HCT116 (cell line): Measurements from ENCODE around the gene TTC23. TPM values are rescaled to one million over a fixed set of nuclear protein-coding genes. Genes with fewer than 3 reads are reported as not detected.

ENCODE experiments used
- ATAC-seq: fragments of 200-7000 bp; cut with Tn5 transposase; 2 replicates; pipeline ENCODE4 v1.9.1; 2020; ENCODE audit warnings: mild to moderate bottlenecking, moderate library complexity
- BruUV-seq: library from RNA; stranded (reverse); fragments of 400-500 nt; replicated peaks from 2 replicates; lab custom pipeline; 2021; lab: Mats Ljungman, UMichigan
- CTCF ChIA-PET: fragments of 300-600 bp; sonication (Branson Sonifier 250); formaldehyde crosslinking; loops from one replicate; lab custom pipeline; 2021; ENCODE audit warnings: antibody characterized with exemption; lab: Charles Lee
- POLR2A ChIA-PET: fragments of 300-600, 350-600 bp; sonication (Branson Sonifier 250); formaldehyde crosslinking; loops from one replicate; lab custom pipeline; 2021; ENCODE audit warnings: antibody characterized with exemption; lab: Charles Lee
- RAD21 ChIA-PET, 2 experiments: fragments of 300-600 bp; sonication (Branson Sonifier 250); formaldehyde crosslinking; loops; one replicate each; lab custom pipeline; 2023; ENCODE audit warnings: low total read pairs in 2 of 2; ENCODE audit not compliant: uncharacterized antibody in 2 of 2, unreplicated experiment in 2 of 2, low non-redundant PET in 1 of 2; lab: Charles Lee
- DNase-seq: peaks from one replicate; pipeline ENCODE4 v3.0.0-alpha.2; 2010; ENCODE audit warnings: low read depth, low spot score
- H2AFZ ChIP-seq: fragments of 200-600 bp; shearing (Covaris generic), sonication (generic); 2 replicates; pipeline ENCODE4 v1.6.1; 2017; ENCODE audit warnings: low read depth, mixed run types, mixed read lengths, antibody characterized with exemption, low read length; ENCODE audit not compliant: poor library complexity, severe bottlenecking
- H3K27ac ChIP-seq: 2 replicates; pipeline ENCODE4 v1.5.1; 2012; ENCODE audit warnings: low read depth, low read length
- H3K27me3 ChIP-seq: fragments of 200-600 bp; sonication (generic); 2 replicates; pipeline ENCODE4 v1.6.1; 2016; ENCODE audit warnings: mixed run types, low read length, mixed read lengths; ENCODE audit not compliant: insufficient read depth
- H3K36me3 ChIP-seq, 2 experiments: fragments of 200-500 bp in 1 of 2; fragments of 200-600 bp in 1 of 2; sonication (Bioruptor generic) in 1 of 2; sonication (generic) in 1 of 2; 2 replicates each; pipeline versions ENCODE4 v1.5.1 to v1.6.1; 2014 to 2016; ENCODE audit warnings: low read length in 2 of 2, inconsistent platforms in 1 of 2, mixed read lengths in 1 of 2, mixed run types in 1 of 2; ENCODE audit not compliant: insufficient read depth in 2 of 2, control insufficient read depth in 1 of 2
- H3K4me1 ChIP-seq, 2 experiments: fragments of 200-600 bp in 1 of 2; sonication (generic) in 1 of 2; 2 replicates each; pipeline versions ENCODE4 v1.5.1 to v1.6.1; 2012 to 2017; ENCODE audit warnings: low read length in 2 of 2, inconsistent platforms in 1 of 2, mild to moderate bottlenecking in 1 of 2, mixed read lengths in 1 of 2, mixed run types in 1 of 2, moderate library complexity in 1 of 2; ENCODE audit not compliant: insufficient read depth in 2 of 2, control insufficient read depth in 1 of 2
- H3K4me2 ChIP-seq: fragments of 200-600 bp; sonication (generic); 2 replicates; pipeline ENCODE4 v1.6.1; 2017; ENCODE audit warnings: mixed run types, low read length, mixed read lengths
- H3K4me3 ChIP-seq, 2 experiments: fragments of 200-600 bp in 1 of 2; sonication (generic) in 1 of 2; replicated peaks in 1 of 2; 2 replicates each; pipeline ENCODE4 v1.5.1; 2011 to 2016; ENCODE audit warnings: low read length in 2 of 2, control low read depth in 1 of 2, low read depth in 1 of 2, mild to moderate bottlenecking in 1 of 2, mixed read lengths in 1 of 2, mixed run types in 1 of 2
- H3K79me2 ChIP-seq: fragments of 200-600 bp; sonication (generic); 2 replicates; pipeline ENCODE4 v1.6.1; 2017; ENCODE audit warnings: mild to moderate bottlenecking, mixed run types, low read length, moderate library complexity, mixed read lengths; ENCODE audit not compliant: insufficient read depth
- H3K9ac ChIP-seq: fragments of 200-600 bp; sonication (generic); 2 replicates; pipeline ENCODE4 v1.6.1; 2016; ENCODE audit warnings: low read length, mixed read lengths
- H3K9me2 ChIP-seq: fragments of 200-600 bp; sonication (generic), shearing (Covaris generic); 2 replicates; pipeline ENCODE4 v1.6.1; 2017; ENCODE audit warnings: mixed run types, mild to moderate bottlenecking, moderate library complexity; ENCODE audit not compliant: insufficient read depth
- H3K9me3 ChIP-seq, 2 experiments: fragments of 200-500 bp in 1 of 2; fragments of 200-600 bp in 1 of 2; sonication (Bioruptor generic) in 1 of 2; sonication (generic) in 1 of 2; 2 replicates each; pipeline ENCODE4 v1.6.1; 2014 to 2017; ENCODE audit warnings: low read length in 2 of 2, mixed read lengths in 2 of 2, inconsistent platforms in 1 of 2, low read depth in 1 of 2, mild to moderate bottlenecking in 1 of 2, mixed run types in 1 of 2, moderate library complexity in 1 of 2; ENCODE audit not compliant: control insufficient read depth in 1 of 2, insufficient read depth in 1 of 2
- H4K20me1 ChIP-seq: fragments of 200-600 bp; sonication (generic), shearing (Covaris generic); 2 replicates; pipeline ENCODE4 v1.6.1; 2017; ENCODE audit warnings: mixed run types, mild to moderate bottlenecking, moderate library complexity; ENCODE audit not compliant: insufficient read depth
- ATF3 ChIP-seq: IDR thresholded peaks from 2 replicates; pipeline ENCODE4 v1.6.1; 2012
- CBX3 ChIP-seq: IDR thresholded peaks from 2 replicates; pipeline ENCODE4 v1.6.1; 2012; ENCODE audit warnings: low read depth
- CEBPB ChIP-seq: IDR thresholded peaks from 2 replicates; pipeline ENCODE4 v1.6.1; 2012; ENCODE audit warnings: low read depth
- EGR1 ChIP-seq: IDR thresholded peaks from 2 replicates; pipeline ENCODE4 v1.6.1; 2012; ENCODE audit warnings: low read depth
- EZH2 ChIP-seq: fragments of 200-600 bp; sonication (generic); IDR thresholded peaks from 2 replicates; pipeline ENCODE4 v1.6.1; 2017; ENCODE audit warnings: antibody characterized with exemption, mixed run types
- EZH2phosphoT487 ChIP-seq: fragments of 200-600 bp; IDR thresholded peaks from 2 replicates; pipeline ENCODE4 v1.6.1; 2018; ENCODE audit warnings: antibody characterized with exemption, borderline replicate concordance
- FOSL1 ChIP-seq: IDR thresholded peaks from 2 replicates; pipeline ENCODE4 v1.6.1; 2012; ENCODE audit warnings: low read depth
- MAX ChIP-seq: IDR thresholded peaks from 2 replicates; pipeline ENCODE4 v1.6.1; 2012
- POLR2AphosphoS5 ChIP-seq: IDR thresholded peaks from 2 replicates; pipeline ENCODE4 v1.6.1; 2011; ENCODE audit warnings: mild to moderate bottlenecking, low read depth, low read length, moderate library complexity
- SIN3A ChIP-seq: IDR thresholded peaks from 2 replicates; pipeline ENCODE4 v1.6.1; 2012; ENCODE audit warnings: low read depth
- SRF ChIP-seq: IDR thresholded peaks from 2 replicates; pipeline ENCODE4 v1.6.1; 2012; ENCODE audit warnings: low read depth
- TCF7L2 ChIP-seq: IDR thresholded peaks from 2 replicates; pipeline ENCODE4 v1.7.0; 2011; ENCODE audit warnings: borderline replicate concordance, inconsistent platforms; ENCODE audit not compliant: insufficient read depth, insufficient read length; ENCODE audit errors: extremely low read depth
- intact Hi-C: fragments of 100-400 bp; cut with micrococcal nuclease; formaldehyde crosslinking; loops from 2 replicates; pipeline ENCODE4 v1.10.0; 2022
- total RNA-seq: library from RNA; stranded (reverse); gene quantifications from one replicate; pipeline ENCODE4 v1.2.1, GENCODE V29; 2021; ENCODE audit not compliant: unreplicated experiment
- TF ChIP-seq, protein P1 (sequence below): IDR thresholded peaks from 2 replicates; pipeline ENCODE4 v1.6.1; 2012; ENCODE audit warnings: low read depth
- TF ChIP-seq, protein P2 (sequence below), 3 experiments: fragments of 200-600 bp in 1 of 3; sonication (generic) in 1 of 3; IDR thresholded peaks in 2 of 3; conservative IDR thresholded peaks in 1 of 3; 2 replicates each; pipeline ENCODE4 v1.5.1; 2012 to 2017; ENCODE audit warnings: low read depth in 2 of 3, low read length in 2 of 3, antibody characterized with exemption in 1 of 3, borderline replicate concordance in 1 of 3, control low read depth in 1 of 3, mild to moderate bottlenecking in 1 of 3, mixed read lengths in 1 of 3, mixed run types in 1 of 3, moderate library complexity in 1 of 3; ENCODE audit not compliant: insufficient read depth in 1 of 3

TTC23 gene
- total RNA-seq, 1 experiment from 2014 or later, result 10.2 TPM

DNA sequence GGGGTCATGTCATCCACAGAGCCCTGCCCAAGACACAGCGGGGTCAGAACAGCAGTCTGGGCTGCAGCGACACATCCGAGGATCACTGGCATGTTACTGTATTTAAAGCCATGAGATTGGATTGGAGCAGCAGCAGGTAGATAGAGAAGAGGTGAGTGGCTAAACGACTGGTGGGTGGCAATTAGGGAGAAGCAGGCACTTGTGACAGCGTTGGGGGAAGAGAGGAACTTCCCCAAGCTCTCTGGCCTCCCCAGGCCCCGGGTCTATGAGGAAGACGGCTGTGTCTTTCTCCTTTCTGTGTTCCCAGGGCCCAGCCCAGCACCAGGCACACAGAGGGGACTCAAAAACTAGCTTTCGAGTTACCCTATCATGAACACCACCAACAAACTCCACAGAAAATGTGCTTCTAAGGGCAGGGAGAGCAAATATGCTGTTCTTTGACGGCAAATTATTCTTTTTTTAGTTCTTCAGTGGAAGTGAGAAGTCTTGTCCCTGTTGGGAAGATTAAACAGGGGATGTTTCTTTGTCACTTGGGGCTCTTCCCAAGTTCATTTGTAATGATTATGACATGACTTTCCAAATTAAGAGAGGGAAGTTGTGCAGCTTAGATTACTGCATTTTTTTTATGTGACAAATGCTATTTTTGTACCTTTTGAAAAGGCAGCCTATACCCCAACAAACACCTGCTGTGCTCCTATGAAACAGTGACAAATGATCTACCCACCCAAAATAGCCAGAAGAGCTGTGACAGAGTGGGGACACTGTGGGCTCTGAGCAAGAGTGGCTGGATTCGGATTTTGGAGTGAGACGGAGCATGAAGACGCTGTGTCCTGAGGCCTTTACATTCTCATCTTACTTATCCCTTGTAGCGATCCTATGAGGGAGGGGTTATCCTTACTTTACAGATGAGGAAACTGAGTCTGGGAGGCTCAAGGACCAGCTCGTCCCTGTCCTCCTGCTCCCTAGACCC is 151.7 kb downstream of the TTC23 start:
- POLR2A ChIA-PET, result no interaction called here
- Histone ChIP-seq H3K79me2 (no peaks in the 10 kb centered on the region), H3K9ac (no peak overlapping the region), H2AFZ (no peak overlapping the region), H3K9me3 (no peaks in the 10 kb centered on the region), H3K36me3 (no peaks in the 10 kb centered on the region), H3K27ac (no peak overlapping the region), H3K27me3 (no peaks in the 10 kb centered on the region), H3K9me2 (no peaks in the 10 kb centered on the region), H4K20me1 (no peaks in the 10 kb centered on the region), H3K4me3 (no peak overlapping the region), H3K4me1 (peaks cover 3 to 12% of the 10 kb centered on the region in 2 experiments; a peak in 3 of 4 replicates), H3K4me2 (no peak overlapping the region)
- RAD21 ChIA-PET, result no interaction called here
- intact Hi-C loops, result no loop called here
- CTCF ChIA-PET, result interaction anchor here (0.7 kb wide), 1 partner anchor 26 kb away, joined by 3 read pairs; no protein-coding TSS in a partner anchor
- BruUV-seq, result no TSS peak
- no peak for ATAC-seq
- DNase-seq, result no peak
- TF ChIP-seq MAX (no peak), CEBPB (no peak), ATF3 (no peak), TCF7L2 (no peak), POLR2AphosphoS5 (no peak), SIN3A (no peak), SRF (no peak), EZH2phosphoT487 (no peak), CBX3 (no peak), EZH2 (no peak), FOSL1 (no peak), EGR1 (no peak)
- TF ChIP-seq, protein P1, sequence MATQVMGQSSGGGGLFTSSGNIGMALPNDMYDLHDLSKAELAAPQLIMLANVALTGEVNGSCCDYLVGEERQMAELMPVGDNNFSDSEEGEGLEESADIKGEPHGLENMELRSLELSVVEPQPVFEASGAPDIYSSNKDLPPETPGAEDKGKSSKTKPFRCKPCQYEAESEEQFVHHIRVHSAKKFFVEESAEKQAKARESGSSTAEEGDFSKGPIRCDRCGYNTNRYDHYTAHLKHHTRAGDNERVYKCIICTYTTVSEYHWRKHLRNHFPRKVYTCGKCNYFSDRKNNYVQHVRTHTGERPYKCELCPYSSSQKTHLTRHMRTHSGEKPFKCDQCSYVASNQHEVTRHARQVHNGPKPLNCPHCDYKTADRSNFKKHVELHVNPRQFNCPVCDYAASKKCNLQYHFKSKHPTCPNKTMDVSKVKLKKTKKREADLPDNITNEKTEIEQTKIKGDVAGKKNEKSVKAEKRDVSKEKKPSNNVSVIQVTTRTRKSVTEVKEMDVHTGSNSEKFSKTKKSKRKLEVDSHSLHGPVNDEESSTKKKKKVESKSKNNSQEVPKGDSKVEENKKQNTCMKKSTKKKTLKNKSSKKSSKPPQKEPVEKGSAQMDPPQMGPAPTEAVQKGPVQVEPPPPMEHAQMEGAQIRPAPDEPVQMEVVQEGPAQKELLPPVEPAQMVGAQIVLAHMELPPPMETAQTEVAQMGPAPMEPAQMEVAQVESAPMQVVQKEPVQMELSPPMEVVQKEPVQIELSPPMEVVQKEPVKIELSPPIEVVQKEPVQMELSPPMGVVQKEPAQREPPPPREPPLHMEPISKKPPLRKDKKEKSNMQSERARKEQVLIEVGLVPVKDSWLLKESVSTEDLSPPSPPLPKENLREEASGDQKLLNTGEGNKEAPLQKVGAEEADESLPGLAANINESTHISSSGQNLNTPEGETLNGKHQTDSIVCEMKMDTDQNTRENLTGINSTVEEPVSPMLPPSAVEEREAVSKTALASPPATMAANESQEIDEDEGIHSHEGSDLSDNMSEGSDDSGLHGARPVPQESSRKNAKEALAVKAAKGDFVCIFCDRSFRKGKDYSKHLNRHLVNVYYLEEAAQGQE, result no peak
- TF ChIP-seq, protein P2, sequence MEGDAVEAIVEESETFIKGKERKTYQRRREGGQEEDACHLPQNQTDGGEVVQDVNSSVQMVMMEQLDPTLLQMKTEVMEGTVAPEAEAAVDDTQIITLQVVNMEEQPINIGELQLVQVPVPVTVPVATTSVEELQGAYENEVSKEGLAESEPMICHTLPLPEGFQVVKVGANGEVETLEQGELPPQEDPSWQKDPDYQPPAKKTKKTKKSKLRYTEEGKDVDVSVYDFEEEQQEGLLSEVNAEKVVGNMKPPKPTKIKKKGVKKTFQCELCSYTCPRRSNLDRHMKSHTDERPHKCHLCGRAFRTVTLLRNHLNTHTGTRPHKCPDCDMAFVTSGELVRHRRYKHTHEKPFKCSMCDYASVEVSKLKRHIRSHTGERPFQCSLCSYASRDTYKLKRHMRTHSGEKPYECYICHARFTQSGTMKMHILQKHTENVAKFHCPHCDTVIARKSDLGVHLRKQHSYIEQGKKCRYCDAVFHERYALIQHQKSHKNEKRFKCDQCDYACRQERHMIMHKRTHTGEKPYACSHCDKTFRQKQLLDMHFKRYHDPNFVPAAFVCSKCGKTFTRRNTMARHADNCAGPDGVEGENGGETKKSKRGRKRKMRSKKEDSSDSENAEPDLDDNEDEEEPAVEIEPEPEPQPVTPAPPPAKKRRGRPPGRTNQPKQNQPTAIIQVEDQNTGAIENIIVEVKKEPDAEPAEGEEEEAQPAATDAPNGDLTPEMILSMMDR (IDR thresholded peaks at IDR 0.05 in 2 of 3, conservative IDR thresholded peaks at IDR 0.05 in 1 of 3; ENCODE audit: borderline replicate concordance in 1 of 3, insufficient read depth in 1 of 3, low read depth in 2 of 3, low read length in 2 of 3), result no peak
